Central memory CD4-positive, alpha-beta T cell (primary cell): Measurements from ENCODE around the gene HNRNPAB.
A peak's percentile ranks its signal among the peaks of the same experiment; 100 is the strongest.
"Not testable (repeated sequence)": the region's sequence is repeated elsewhere in the genome, so short reads cannot be mapped to it uniquely, and the experiment has no call there.

Experiments
- DNase-seq: peaks from one replicate; pipeline ENCODE4 v3.0.0; 2022

The HNRNPAB gene

GRCh38 chr5:178231539-178232123 is 27.3 kb downstream of the HNRNPAB start:
- DNase-seq = no peak

DNA sequence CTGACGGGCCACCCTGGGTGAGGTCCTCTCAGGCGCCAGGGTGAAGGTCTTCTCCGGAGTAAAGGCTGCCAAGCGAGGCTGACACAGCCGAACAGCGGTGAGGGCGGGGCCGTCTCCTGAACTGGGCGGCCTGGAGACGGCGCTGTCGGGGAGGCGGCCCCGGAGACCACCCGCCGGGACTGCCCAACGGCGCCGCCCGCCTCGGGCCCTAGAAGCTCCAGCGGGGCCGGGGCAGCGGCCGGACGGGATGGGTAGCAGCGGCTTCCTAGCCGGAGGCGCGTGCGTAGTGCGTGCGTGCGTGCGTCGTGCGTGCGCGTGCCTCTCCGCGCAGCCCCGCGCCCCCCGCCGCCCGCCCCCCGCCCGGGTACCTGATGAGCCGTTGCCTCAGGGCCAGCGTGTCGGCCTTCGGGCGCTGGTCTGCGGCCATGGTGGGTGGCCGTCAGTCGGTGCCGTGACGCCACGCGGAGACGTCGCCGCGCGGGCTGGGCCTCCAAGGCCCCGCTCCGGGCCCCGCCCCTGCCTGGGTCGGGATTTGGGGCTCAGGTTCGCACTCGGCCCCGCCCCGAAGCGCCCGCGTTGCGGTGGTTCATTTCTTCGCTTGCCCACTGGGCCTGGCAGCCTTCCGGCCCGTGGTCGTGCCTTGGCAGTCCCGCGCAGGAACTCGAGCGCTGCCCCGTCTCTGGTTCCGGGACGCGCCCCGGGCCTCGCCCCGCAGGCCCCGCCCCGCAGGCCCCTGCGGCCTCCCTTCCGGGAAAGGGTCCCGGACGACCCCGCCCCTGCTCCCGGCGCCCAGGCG is 28.0 kb downstream of the HNRNPAB start, which contains the start of gene PHYKPL:
PHYKPL (minus strand) TSS at position 679 of the 796 bp plus-strand sequence; CDS start at position 427, 252 bp downstream.
- peak; percentile 54 for DNase-seq

DNA sequence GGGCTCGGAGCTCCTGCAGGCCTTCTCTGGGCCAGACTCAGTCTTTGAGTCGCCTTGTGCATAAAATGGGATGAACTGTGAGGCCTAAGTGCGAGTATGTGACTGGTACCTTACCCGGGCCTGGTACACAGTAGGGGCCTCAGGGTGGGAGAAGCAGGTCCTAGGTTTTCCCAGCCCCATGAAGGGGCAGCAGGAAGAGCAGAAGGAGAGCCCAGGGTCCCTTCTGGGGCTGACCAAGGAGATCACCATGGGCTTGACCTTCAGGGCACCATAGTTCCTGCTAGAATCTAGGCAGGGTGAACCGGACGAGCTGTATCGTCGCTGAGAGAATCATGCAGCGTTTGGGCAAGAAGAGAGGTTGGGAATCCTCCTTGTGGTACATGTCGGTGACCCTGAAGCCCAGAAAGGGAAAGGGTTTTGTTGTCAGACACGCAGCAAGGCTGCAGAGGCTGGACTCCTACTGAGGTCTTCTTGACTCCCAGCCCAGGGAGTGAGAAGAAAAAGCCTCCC is 28.6 kb downstream of the HNRNPAB start:
- no peak for DNase-seq

DNA sequence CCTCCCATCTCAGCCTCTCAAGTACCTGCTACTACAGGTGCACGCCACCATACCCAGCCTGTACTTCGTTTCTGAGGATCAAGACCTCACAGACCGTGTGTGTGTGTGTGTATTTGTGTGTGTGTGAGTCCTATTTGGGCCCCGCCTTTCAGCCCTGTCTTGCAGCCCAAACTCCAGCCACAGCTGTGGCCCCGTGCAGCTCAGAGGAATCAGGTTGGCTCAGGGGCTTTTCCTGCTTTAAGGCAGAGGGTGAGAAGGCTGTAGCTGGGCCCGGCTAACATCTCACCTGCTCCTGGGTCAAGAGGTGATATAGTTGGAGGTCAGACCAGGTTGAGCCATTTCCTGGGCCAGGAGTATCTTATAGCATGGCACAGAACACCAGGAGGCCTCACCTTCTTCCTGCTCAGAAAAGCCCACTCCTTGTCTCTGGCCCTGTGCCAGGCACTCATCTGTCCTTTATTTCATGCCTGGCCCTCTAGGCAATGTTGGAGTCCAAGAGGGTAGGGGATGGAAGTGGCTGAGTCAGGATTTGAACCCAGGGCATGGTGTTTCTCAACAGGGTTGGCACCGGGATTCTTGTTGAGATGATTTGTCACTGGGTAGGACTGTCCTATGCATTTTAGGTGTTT is 29.9 kb downstream of the HNRNPAB start:
- DNase-seq = no peak

- peak; percentile 57 for DNase-seq
Observed at GRCh38 chr5:178234750-178235587, 30.6 kb downstream of the HNRNPAB start.

- no peak for DNase-seq
Observed at GRCh38 chr5:178235588-178235974, 31.2 kb downstream of the HNRNPAB start.

DNA sequence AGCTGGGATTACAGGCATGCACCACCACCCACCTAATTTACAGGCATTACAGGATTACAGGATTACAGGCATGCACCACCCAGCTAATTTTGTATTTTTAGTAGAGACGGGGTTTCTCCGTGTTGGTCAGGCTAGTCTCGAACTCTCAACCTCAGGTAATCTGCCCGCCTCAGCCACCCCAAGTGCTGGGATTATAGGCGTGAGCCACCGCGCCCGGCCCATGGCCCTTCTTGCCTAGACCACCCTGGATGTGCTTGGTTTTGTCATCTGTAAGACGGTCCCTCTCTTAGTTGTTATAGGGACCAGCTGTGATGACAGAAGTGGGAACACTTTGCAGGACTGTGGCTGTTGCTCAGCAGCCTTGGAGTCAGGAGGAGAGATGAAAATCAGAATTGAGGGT is 31.8 kb downstream of the HNRNPAB start:
- no peak for DNase-seq

- DNase-seq = no peak
Observed at GRCh38 chr5:178236679-178237078, 32.3 kb downstream of the HNRNPAB start.

GRCh38 chr5:178237431-178238312 is 33.3 kb downstream of the HNRNPAB start:
- no peak for DNase-seq

GRCh38 chr5:178238313-178238635 is 33.9 kb downstream of the HNRNPAB start:
- DNase-seq = no peak

DNA sequence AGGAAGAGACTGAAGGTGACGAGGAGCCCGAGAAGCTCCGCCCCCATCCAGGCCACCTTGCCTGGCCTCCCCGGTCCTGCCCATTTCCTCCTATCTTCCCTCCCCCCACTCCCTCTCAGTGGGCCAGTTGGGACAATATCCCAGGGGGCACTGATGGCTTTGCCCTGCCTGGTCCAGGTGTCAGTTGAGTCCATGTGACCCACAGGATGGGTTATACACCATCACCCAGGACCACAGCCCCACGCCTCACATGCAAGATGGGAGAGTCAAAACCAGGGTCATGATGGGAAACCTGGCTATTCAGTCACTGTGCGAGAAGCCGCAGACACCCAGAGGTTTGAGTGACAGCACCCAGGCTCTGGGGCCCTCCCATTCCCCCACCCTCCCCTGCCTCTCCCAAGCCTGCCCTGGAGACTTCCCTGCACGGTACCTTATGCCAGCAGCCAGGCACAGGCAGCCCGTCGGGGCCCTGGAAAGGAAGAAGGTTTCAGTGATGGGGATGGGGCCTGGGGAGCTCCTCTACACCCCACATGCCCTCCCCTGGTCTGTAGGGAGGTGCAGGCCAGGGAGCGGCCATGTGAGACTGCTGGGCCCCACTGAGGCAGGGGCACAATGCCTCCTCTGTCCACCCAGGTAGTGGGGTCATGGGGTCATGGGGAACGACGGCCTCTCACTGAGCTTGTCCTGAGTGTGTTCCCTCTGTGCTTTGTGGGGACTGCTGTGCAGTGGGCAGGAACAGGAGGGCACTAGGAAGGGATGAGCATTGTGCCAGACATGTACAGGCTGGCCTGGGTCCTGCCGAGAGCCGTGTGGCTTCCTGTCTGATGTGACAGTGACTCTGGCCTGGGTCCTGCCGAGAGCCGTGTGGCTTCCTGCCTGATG is 34.6 kb downstream of the HNRNPAB start:
- DNase-seq = no peak

- DNase-seq = not testable (repeated sequence)
Observed at GRCh38 chr5:178239626-178240301, 35.4 kb downstream of the HNRNPAB start.

GRCh38 chr5:178240341-178240741 is 36.0 kb downstream of the HNRNPAB start:
- no peak for DNase-seq

GRCh38 chr5:178240766-178241165 is 36.4 kb downstream of the HNRNPAB start:
- DNase-seq = no peak

- DNase-seq = no peak
Observed at GRCh38 chr5:178241231-178241663, 36.9 kb downstream of the HNRNPAB start.

GRCh38 chr5:178241688-178242231 is 37.4 kb downstream of the HNRNPAB start:
- no peak for DNase-seq

DNA sequence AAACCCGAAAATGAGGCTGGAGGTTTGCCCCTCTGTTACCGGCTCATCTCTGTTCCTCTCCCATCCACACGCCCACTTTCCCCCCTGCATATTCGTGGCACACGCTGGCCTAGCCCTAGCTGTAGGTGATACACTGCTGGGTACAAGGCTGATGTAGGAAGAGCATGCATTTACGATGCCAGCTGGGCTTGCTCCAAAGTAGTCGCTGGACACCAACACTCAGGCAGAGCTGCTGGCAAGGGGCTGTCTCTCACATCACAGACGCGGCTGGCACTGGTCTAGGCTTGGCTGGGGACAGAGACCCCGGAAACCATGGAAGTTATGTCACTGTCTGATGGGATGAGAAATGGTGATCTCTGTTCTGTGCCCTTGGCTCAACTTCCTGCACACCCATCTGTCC is 38.1 kb downstream of the HNRNPAB start:
- no peak for DNase-seq

DNA sequence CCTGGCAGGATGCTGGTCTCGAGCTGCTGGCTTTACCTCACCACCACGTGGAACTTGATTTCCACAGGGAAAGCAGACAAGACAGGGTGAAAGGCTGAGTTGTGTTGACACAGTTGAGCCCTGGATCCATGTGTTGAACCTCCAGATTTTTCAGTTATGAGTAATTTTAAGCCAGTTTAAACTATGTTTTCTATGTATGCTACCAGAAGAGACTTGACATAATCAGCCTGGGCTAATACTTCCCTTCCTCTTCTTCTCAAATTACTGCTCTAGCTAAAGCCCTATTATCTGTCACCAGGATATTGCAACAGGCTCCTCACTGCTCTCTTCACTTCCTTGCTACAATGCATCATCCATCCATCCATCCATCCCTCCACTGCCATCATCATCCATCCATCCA is 40.2 kb downstream of the HNRNPAB start:
- no peak for DNase-seq

DNA sequence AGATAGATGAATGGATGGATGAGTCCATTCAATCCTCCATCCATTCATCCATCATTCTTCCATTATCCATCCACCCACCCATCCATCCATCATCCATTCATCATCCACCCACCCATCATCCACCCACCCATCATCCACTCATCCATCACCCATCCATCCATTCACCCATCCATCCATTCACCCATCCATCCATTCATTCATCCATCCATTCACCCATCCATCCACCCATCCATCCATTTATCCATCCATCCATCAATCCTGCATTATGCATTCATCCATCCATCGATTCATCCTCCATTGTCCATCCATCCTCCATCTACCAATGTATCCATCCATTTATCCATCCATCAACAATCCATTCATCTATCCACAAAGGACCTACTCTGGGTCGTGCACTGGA is 41.1 kb downstream of the HNRNPAB start:
- no peak for DNase-seq
